ENCODE measurements around the gene ZNF750.

- no peak for TF ChIP-seq CTCF (IDR thresholded peaks at IDR 0.05 in 2 of 3, conservative IDR thresholded peaks at IDR 0.05 in 1 of 3; ENCODE audit: control insufficient read depth in 2 of 3, extremely low read depth in 1 of 3, insufficient read depth in 1 of 3, low read depth in 3 of 3, low read length in 3 of 3)
- TF ChIP-seq GABPA (IDR thresholded peaks at IDR 0.05; ENCODE audit: low read depth): no peak
- TF ChIP-seq CBX5 (IDR thresholded peaks at IDR 0.05; ENCODE audit: low read depth): no peak
Measured at GRCh38 chr17:82839617-82840292, at the start of gene ZNF750.
